Stimulated activated CD4-positive, alpha-beta T cell treated with anti-CD3 and anti-CD28 coated beads, Interleukin-15, amount 100 ng/mL, for 24 hours (primary cell): ENCODE data around the gene COL26A1.

Experiments used
- DNase-seq: peaks from one replicate; pipeline ENCODE4 v3.0.0-alpha.2; 2020

The COL26A1 gene

GRCh38 chr7:101582971-101583370 lies 220.3 kb downstream of the COL26A1 start:
- DNase-seq = no peak

DNA sequence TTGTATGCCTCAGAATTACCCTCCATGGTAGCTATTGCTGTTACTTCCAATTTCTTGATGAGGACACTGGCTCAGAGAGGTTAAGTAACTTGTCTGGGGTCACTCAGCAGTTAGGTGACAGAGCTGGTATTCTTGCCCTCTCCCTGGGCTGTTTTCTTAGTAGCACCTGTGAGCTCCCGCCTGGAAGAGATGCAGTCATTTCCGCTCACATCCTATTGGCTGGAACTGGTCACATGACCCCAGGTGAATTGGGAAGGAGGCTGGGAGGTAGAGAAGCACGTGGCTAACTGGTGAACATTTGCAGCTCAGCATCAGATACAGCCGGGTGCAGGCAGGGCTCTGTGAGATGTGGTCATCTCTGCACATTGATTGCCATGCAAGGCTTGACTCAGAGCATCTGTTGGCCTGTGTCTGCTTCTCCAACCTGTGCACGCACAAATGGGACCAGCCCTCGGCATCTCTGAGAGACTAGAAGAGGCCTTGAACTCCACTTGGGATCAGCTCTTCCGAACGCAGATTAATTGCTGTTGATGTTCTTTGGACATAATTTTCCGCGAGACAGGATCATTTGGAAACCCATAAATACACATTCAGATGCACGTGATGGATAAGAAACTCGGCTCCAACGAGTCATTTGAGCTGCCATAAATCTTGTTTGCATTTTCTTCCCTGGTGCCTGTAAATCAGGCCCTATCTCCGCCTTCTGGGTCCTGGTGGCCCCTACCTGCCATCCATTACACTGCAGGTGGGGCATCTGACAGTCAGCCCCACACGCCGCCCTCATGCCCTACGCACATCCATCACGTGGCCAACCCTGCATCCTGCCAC lies 223.6 kb downstream of the COL26A1 start:
- no peak for DNase-seq

GRCh38 chr7:101586906-101587677 lies 224.4 kb downstream of the COL26A1 start:
- no peak for DNase-seq

- DNase-seq = no peak
Measured at GRCh38 chr7:101588131-101588935, 225.7 kb downstream of the COL26A1 start.

- no peak for DNase-seq
Measured at GRCh38 chr7:101589052-101589451, 226.4 kb downstream of the COL26A1 start.

DNA sequence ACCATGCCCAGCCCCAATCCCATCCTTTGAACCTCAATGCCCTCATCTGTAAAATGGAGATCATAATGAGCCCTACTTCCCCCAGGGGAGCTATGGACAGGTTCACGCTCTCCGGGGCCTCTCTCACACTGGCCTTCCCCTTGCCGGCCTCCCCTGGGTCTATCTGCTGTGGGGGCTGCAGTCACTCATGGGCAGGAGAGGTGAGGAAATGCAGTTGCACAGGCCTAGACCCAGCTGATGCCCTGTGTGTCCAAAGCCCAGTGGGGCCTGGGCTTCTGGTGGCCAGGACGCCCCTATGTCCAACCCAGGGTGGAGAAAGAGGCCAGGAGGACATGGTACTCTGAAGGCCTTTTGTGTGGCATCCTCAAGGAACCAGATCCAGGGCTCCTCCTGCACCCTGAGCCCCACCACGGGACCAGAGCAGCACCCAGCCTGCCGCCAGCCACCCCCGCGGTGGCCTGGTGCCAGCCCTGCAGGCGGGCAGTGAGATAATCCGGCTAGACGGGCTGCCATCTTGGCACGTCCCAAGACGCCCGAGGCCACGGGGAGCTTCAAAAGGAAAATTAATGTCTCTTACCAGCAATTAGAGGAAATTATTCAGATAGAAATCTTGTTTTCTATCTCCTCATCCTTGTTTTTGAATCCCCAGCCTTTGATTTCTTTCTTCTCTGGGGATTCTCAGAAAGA lies 227.4 kb downstream of the COL26A1 start:
- DNase-seq = no peak

- no peak for DNase-seq
Measured at GRCh38 chr7:101590663-101591435, 228.2 kb downstream of the COL26A1 start.

GRCh38 chr7:101591504-101591903 lies 228.8 kb downstream of the COL26A1 start:
- DNase-seq = no peak

GRCh38 chr7:101593556-101593955 lies 230.9 kb downstream of the COL26A1 start:
- no peak for DNase-seq

DNA sequence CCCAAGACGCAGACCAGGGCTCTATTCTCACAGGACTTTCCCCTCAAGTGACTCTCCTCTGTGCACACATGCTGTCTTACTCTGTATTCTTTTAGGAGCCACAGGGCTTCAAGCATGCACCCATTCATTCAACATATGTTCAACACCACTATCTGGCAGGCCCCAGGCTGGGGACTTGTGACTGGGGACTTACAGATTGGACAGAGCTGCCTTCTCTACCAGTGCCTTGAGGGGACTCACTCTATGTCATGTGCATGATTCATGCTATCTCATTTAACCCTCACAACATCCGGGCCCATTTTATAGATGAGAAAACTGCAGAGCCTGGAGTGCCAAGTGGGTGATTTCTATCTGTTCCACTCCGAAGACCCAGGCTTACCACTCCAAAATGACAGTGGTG lies 232.1 kb downstream of the COL26A1 start:
- DNase-seq = no peak

DNA sequence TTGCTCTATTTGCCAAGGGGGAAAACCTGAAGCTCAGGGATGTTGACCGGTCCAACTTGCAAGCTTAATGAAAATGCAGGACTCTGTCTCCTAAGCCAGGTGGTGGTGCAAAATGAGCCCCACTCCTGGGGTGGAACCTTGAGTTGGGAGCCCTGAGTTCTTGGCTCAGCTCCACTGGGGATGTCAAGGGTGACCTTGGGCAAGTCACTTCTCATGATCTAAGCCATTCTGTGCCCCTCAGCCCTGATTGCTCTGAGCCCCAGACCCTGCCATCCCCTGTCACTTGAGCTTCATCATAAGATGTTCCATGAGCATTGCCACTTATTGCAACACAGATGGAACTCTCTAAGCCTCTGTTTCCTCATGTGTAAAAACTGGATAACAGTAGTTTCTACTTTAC lies 232.6 kb downstream of the COL26A1 start:
- DNase-seq = no peak

DNA sequence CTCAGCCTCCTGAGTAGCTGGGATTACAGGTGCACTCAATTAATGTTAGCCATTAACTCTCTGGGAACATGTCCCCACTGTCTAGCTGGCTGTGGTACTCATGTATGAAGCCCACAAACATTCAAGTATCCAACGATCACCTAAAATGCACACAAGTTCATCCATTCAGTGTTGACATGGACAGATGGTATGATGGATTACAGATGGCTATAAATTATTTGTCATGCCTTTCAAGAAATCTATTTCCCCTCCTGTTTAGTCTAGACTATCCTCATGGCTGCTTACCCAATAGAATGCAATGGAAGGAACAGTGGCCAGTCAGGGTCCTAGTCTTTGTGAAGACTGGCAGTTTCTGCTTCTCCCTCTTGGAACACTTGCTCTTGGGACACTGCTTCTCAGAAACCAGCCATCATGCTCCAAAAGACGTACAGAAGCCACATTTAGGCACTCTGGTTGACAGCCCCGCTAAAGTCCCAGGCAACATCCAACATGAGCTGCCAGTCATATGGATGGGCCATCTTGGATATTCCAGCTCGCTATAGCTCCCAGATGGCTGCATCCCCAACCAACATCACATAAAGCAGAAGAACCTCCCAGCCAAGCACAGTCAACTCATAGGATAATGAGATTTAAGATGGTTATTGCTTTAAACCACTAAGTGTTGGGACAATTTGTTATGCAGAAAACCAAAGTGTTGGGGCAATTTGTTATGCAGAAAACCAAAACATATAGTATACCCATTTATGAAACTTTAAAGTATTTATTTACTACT lies 233.3 kb downstream of the COL26A1 start:
- no peak for DNase-seq

GRCh38 chr7:101596898-101597297 lies 234.2 kb downstream of the COL26A1 start:
- no peak for DNase-seq

DNA sequence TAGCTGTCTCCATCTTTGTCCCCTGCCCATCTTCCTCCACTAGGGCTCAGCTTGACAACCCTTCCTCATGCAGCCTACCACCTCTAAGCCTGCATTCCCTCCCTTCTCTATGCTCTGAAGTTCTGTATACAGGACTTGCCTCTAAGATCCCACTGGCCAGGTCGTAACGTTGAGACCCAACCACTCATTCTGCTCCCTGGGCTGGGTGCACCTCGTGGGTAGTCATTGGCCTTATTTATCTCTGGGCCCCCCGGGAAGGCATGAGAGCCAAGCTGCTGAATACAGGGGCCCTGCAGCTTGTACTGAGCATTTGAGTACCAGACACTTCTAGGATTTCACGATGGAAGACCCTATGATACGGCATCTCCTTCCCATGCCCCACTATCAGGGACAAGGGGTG lies 235.3 kb downstream of the COL26A1 start:
- DNase-seq = no peak

GRCh38 chr7:101598422-101598985 lies 235.8 kb downstream of the COL26A1 start:
- DNase-seq = no peak

GRCh38 chr7:101598986-101599771 lies 236.5 kb downstream of the COL26A1 start:
- DNase-seq = no peak

DNA sequence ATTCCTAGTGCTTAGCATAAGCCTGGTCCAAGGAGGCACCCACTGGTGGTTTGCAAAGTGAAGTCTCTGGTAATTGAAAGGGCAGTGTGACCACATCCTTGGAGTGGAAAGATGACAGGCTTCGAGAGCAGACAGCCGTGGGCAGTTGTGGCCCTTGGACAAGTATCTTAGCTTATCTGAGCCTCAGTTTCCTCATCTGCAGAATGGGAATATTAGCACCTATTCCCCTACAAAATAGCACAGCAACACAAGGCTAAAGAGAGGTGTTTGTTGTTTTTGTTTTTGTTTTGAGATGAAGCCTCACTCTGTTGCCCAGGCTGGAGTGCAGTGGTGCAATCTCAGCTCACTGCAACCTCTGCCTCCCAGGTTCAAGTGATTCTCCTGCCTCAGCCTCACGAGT lies 237.1 kb downstream of the COL26A1 start:
- no peak for DNase-seq

- DNase-seq = no peak
Measured at GRCh38 chr7:101602082-101602481, 239.4 kb downstream of the COL26A1 start.

GRCh38 chr7:101602484-101603241 lies 240.0 kb downstream of the COL26A1 start:
- peak; percentile 82 for DNase-seq
